ENCODE data around the gene ZNF384.
A peak's percentile ranks its signal among the peaks of the same experiment; 100 is the strongest.

The ZNF384 gene

GRCh38 chr12:6631549-6631961 is 57.6 kb downstream of the ZNF384 start:
- DNase-seq (ENCODE audit: extremely low read depth, low read depth), result no peak
- no peak for TF ChIP-seq CTCF (IDR thresholded peaks at IDR 0.05; ENCODE audit: low read depth, low read length)

DNA sequence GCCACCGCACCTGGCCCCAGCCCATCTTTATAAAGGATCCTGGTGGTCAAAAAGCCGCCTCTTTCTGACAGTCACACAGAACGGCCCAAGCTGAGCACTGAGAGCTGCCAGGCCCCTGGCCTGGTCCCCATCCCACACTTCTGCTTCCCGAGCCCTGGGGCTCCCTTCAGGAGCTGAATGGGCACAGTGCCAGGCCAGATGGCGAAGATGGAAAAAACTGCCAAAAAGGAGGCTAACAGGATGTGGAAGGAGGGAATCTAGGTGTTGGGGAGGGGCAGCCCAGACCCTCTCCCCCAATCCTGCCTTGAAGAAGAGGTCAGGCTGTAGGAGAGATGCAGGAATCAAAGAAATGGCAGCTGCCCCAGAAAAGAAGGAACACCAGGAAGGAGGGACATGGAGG is 58.4 kb downstream of the ZNF384 start:
- DNase-seq (ENCODE audit: extremely low read depth, low read depth), result no peak
- TF ChIP-seq CTCF (IDR thresholded peaks at IDR 0.05; ENCODE audit: low read depth, low read length), result no peak

DNA sequence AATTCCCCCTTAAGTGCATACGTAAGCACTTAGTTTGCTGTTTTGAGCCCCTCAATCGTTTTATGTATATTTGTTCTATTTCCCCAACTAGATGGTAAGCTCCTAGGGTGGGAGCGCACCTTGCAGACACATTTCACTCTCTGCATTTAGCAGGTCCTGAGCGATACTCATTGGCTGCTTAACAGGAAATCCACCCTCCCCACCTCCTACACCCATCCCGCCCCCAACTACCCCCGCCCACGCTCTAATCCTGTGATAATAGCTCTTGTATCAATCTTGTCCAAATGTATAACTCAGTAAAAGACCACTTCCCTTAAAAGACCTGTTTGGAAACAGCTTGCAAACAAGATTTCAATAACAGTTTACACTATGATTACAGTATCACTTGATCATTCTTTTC is 61.6 kb downstream of the ZNF384 start:
- TF ChIP-seq CTCF (IDR thresholded peaks at IDR 0.05; ENCODE audit: low read depth, low read length), result no peak

DNA sequence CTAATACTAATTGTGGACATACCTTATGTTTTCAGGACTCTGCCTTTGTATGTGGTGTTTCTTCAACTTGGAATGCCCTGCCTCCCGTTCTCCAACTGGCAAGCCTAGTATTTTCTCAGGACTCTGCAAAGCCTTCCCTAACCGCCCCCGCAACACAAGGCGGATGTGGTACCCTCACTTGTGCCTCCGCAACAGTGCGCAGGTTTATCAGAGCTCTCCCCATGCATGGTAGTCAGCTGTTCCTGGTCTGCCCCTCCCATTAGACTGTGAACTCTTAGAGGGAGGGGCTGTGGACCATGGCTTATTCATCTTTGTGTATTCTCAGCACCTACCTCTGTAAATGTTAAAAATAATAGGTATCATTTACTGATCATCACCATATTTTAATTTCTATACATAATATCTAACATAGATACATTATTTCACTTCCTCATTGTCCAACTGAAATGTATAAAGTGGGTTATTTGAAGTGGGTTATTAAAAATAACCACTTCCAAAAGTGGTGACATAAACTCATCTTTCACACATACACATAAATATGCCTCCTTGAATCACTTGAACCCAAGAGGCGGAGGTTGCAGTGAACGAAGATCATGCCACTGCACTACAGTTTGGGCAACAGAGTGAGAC is 62.4 kb downstream of the ZNF384 start:
- no peak for DNase-seq (ENCODE audit: extremely low read depth, low read depth)
- no peak for TF ChIP-seq CTCF (IDR thresholded peaks at IDR 0.05; ENCODE audit: low read depth, low read length)

More for the DNA sequence above, 61.6 kb downstream of the ZNF384 start:
- no peak for DNase-seq (ENCODE audit: extremely low read depth, low read depth)

DNA sequence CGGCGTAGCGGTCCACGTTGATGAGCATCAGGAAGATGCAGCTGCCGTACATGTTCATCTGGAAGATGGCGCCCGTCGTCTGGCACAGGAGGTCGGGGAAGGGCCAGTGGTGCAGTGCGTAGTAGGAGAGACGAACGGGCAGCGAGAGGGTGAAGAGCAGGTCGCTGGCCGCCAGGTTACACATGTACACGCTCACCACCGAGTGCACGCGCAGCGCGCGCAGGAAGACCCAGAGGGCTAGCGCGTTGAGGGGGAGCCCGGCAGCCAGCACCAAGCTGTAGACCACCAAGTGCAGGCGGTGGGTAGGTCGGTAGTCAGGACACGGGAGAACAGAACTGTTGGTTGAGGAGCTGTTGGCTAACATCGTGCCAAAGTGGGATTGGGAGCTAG is 68.3 kb downstream of the ZNF384 start:
- TF ChIP-seq CTCF (IDR thresholded peaks at IDR 0.05; ENCODE audit: low read depth, low read length), result no peak
- no peak for DNase-seq (ENCODE audit: extremely low read depth, low read depth)

DNA sequence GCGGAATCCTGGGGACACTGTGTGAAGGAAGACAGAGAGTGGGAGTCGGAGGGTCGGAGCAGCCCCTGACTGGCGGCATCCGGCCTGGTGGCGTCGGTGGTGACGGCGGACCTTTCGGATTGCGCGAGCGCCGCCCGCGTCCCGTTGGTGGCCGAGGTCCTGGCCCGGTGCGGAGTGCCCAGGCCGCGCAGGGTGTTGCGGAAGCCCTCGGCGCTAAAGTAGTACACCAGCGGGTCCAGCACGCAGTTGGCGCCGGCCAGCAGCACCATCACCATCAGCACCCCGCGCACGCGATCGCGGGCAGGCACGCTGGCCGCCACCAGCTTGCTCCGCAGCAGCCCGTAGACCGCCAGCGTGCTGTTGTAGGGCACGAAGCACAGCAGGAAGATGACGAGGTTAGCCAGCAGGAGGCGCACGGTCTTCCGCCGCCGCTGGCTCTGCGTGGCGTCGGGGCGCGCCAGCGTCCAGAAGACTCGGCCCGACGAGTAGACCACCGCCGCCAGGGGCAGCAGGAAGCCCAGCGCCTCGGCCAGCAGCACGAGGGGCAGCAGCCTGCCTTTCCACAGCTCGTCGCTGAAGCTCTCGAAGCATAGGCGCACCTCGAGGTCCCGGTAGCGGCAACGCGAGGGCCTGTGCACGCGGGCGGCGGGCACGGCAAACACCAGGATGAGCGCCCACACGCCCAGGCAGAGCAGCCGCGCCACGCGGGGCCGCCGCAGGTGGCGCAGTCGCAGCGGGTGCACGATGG is 68.9 kb downstream of the ZNF384 start:
- peak; percentile 42 for TF ChIP-seq CTCF (IDR thresholded peaks at IDR 0.05; ENCODE audit: low read depth, low read length)
- no peak for DNase-seq (ENCODE audit: extremely low read depth, low read depth)

DNA sequence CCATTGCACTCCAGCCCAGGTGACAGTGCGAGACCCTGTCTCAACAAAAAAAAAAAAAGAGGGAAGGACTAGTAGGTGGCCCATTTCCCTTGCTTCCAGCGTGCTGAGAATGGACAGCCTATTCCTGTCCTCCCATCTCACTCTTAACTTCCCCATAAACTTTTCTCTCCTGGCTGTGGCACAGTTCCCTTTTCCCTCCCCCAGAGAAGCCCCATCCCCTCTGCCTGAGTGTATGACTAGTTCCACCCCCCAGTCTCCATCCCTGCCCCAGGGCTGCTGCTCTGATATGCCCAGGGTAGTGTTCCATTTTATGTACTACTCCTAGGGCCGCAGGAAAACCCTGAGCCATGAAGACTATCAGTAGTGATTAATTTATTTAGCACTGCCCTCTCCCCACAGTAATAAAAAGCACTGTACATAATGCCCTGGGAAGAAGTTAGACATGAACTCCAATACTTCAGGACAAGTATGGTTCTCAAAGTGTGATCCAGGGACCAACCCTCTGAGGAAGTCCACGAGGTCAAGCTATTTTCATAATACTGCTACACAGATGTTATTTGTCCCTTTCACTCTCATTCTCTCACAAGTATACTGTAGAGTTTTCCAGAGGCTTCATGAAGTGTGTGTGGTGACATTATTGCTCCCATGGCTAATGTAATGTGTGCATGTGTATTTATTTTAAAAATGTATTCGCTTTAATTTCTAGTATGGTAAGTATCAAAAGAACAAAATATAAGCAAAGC is 70.5 kb downstream of the ZNF384 start:
- DNase-seq (ENCODE audit: extremely low read depth, low read depth), result no peak
- no peak for TF ChIP-seq CTCF (IDR thresholded peaks at IDR 0.05; ENCODE audit: low read depth, low read length)

All from AG09319 (cell line).